GM06990 (cell line): ENCODE measurements around the gene DCAF15.

Source experiments
- DNase-seq: peaks from one replicate; pipeline ENCODE4 v3.0.0-alpha.2; 2011; ENCODE audit not compliant: insufficient read length; ENCODE audit errors: extremely low read depth
- H3K27me3 ChIP-seq: replicated peaks from 2 replicates; pipeline ENCODE4 v1.6.0; 2011; ENCODE audit warnings: low read length; ENCODE audit not compliant: control insufficient read depth, insufficient read depth
- H3K36me3 ChIP-seq: 2 replicates; pipeline ENCODE4 v1.5.1; 2011; ENCODE audit warnings: low read length; ENCODE audit not compliant: control insufficient read depth, insufficient read depth
- H3K4me3 ChIP-seq: replicated peaks from 2 replicates; pipeline ENCODE4 v1.5.1; 2011; ENCODE audit warnings: low read depth, mild to moderate bottlenecking, control low read depth, low read length
- CTCF ChIP-seq: IDR thresholded peaks from 2 replicates; pipeline ENCODE4 v1.5.1; 2011; ENCODE audit warnings: low read length, control low read depth, mild to moderate bottlenecking, inconsistent platforms; ENCODE audit not compliant: insufficient read depth, poor library complexity, severe bottlenecking

DCAF15 gene

GRCh38 chr19:13959141-13959961, 7.0 kb downstream of the DCAF15 start:
- no peak for TF ChIP-seq CTCF

GRCh38 chr19:13959962-13960862, 7.9 kb downstream of the DCAF15 start:
- TF ChIP-seq CTCF = peak; percentile 38
- H3K4me3 ChIP-seq = no peak overlapping the region
- no peak for DNase-seq
- H3K27me3 ChIP-seq = no peaks in the 10 kb centered on the region
- H3K36me3 ChIP-seq = peaks cover 30% of the 10 kb centered on the region

More at GRCh38 chr19:13959141-13959961, 7.0 kb downstream of the DCAF15 start:
- Histone ChIP-seq H3K4me3 (no peak overlapping the region), H3K36me3 (peaks cover 31% of the 10 kb centered on the region), H3K27me3 (no peaks in the 10 kb centered on the region)
- DNase-seq = no peak

- no peak for TF ChIP-seq CTCF
- Histone ChIP-seq H3K36me3 (peaks cover 23% of the 10 kb centered on the region), H3K27me3 (no peaks in the 10 kb centered on the region), H3K4me3 (no peak overlapping the region)
- no peak for DNase-seq
Observed at GRCh38 chr19:13960863-13961784, 8.8 kb downstream of the DCAF15 start.

GRCh38 chr19:13961826-13962698, 9.8 kb downstream of the DCAF15 start:
- H3K4me3 ChIP-seq = no peak overlapping the region
- no peaks in the 10 kb centered on the region for H3K27me3 ChIP-seq
- H3K36me3 ChIP-seq = peaks cover 15% of the 10 kb centered on the region
- TF ChIP-seq CTCF = no peak
- DNase-seq = no peak
